Loucy (cell line): ENCODE measurements around the gene CNTN4.

ENCODE experiments used
- CTCF ChIP-seq: fragments of 200-600 bp; sonication (generic); conservative IDR thresholded peaks from 2 replicates; pipeline ENCODE4 v1.5.1; 2014; ENCODE audit warnings: mild to moderate bottlenecking, antibody characterized with exemption, low read length
- EZH2phosphoT487 ChIP-seq: fragments of 200-600 bp; IDR thresholded peaks from 2 replicates; pipeline ENCODE4 v1.6.1; 2018; ENCODE audit warnings: antibody characterized with exemption, mild to moderate bottlenecking, moderate library complexity, borderline replicate concordance

DNA sequence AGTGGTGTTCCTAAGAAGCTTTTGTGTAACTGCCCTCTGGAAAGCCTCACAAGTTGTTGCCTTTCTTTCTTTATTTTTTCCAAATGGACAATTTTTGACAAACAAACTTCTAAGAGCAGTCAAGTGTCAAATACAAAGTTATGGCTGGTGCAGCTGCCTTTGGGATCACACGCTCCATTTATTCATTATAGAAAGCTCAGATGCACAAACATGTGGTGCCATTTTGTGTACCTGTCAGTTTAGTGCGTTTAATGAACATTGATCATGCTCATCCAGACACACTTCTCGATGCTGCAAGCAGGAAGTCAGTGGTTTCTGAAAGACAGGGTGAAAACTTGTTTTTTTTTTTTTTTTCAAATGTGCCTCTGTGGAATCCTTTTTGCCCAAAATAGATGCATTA is 324.5 kb downstream of the CNTN4 start:
- TF ChIP-seq CTCF: no peak
- TF ChIP-seq EZH2phosphoT487: no peak
